ENCODE data around the gene CDK5R2.

Gene CDK5R2

GRCh38 chr2:218962859-218963492 lies 3.5 kb downstream of the CDK5R2 start:
- no peak overlapping the region for H3K4me3 ChIP-seq (ENCODE audit: low read depth, low read length)
- TF ChIP-seq CTCF (IDR thresholded peaks at IDR 0.05; ENCODE audit: insufficient read depth, low read depth, low read length, missing control alignments), result no peak

GRCh38 chr2:218963601-218964000 lies 4.1 kb downstream of the CDK5R2 start:
- DNase-seq (ENCODE audit: low read depth), result no peak
- no peak for TF ChIP-seq CTCF (IDR thresholded peaks at IDR 0.05; ENCODE audit: insufficient read depth, low read depth, low read length, missing control alignments)
- no peak overlapping the region for H3K4me3 ChIP-seq (ENCODE audit: low read depth, low read length)

More at GRCh38 chr2:218962859-218963492, 3.5 kb downstream of the CDK5R2 start:
- DNase-seq (ENCODE audit: low read depth), result peak; percentile 45

GRCh38 chr2:218964041-218964771 lies 4.7 kb downstream of the CDK5R2 start:
- no peak for TF ChIP-seq CTCF (IDR thresholded peaks at IDR 0.05; ENCODE audit: insufficient read depth, low read depth, low read length, missing control alignments)
- no peak overlapping the region for H3K4me3 ChIP-seq (ENCODE audit: low read depth, low read length)
- DNase-seq (ENCODE audit: low read depth), result no peak

GRCh38 chr2:218970894-218971293 lies 11.4 kb downstream of the CDK5R2 start:
- H3K4me3 ChIP-seq (ENCODE audit: low read depth, low read length), result no peak overlapping the region
- no peak for TF ChIP-seq CTCF (IDR thresholded peaks at IDR 0.05; ENCODE audit: insufficient read depth, low read depth, low read length, missing control alignments)
- DNase-seq (ENCODE audit: low read depth), result no peak

GRCh38 chr2:218975060-218975777 lies 15.8 kb downstream of the CDK5R2 start:
- H3K4me3 ChIP-seq (ENCODE audit: low read depth, low read length), result no peak overlapping the region
- TF ChIP-seq CTCF (IDR thresholded peaks at IDR 0.05; ENCODE audit: insufficient read depth, low read depth, low read length, missing control alignments), result no peak
- no peak for DNase-seq (ENCODE audit: low read depth)

GRCh38 chr2:218979846-218980734 lies 20.6 kb downstream of the CDK5R2 start:
- DNase-seq (ENCODE audit: low read depth), result peak; percentile 87
- TF ChIP-seq CTCF (IDR thresholded peaks at IDR 0.05; ENCODE audit: insufficient read depth, low read depth, low read length, missing control alignments), result peak; percentile 92
- H3K4me3 ChIP-seq (ENCODE audit: low read depth, low read length), result no peak overlapping the region
